Fibroblast of mammary gland (primary cell): ENCODE data around the gene USP48.

Experiments
- DNase-seq: peaks from one replicate; pipeline ENCODE4 v3.0.0-alpha.2; 2010; ENCODE audit warnings: low read depth
- H3K4me3 ChIP-seq: 2 replicates; pipeline ENCODE4 v1.5.1; 2011; ENCODE audit warnings: low read depth, mild to moderate bottlenecking, low read length, moderate library complexity; ENCODE audit not compliant: control insufficient read depth
- CTCF ChIP-seq: conservative IDR thresholded peaks from 2 replicates; pipeline ENCODE4 v1.5.1; 2011; ENCODE audit warnings: low read depth, low read length, inconsistent platforms; ENCODE audit not compliant: control insufficient read depth, insufficient read depth

Gene USP48

DNA sequence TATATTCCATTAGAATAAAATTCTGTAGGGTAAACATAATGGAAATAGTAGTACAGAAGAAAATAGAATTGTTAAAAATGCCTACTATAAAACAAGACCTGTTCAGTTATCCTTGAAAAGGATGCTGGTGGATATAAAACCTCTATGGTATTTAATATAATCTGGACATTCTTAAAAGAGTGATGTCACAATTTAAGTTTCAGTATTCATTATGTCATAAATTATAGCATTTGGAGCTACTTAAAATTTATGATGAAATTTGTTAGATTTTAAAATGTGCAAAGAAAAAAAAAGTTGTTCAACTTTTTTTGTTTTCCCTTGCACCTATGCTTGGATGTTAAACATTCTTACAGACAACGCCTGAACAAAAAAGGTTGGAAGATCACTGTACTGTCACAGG is 50.3 kb downstream of the USP48 start:
- H3K4me3 ChIP-seq, result no peak overlapping the region
- no peak for DNase-seq
- TF ChIP-seq CTCF, result no peak

- no peak for DNase-seq
- H3K4me3 ChIP-seq, result no peak overlapping the region
- TF ChIP-seq CTCF, result no peak
These were observed 57.1 kb downstream of the USP48 start for GRCh38 chr1:21725748-21726392.

DNA sequence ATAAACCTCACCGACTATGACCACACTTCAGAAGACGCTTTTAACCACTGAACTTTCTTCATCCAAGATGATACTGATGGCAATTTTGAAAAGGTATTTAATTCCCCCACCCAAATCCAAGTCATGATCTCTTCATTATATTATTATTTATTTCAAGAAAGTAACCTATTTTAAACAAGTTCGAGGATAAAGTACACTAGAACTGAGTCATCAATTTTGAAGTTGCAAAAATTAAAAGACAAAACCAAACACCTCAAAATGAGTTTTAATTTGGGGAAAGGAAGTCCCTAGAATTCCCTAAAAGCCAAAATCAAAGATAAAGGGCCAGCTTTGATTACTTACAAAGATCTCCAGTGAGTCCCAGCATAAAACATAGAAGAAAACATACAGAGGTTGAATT is 58.4 kb downstream of the USP48 start:
- DNase-seq, result no peak
- TF ChIP-seq CTCF, result no peak
- no peak overlapping the region for H3K4me3 ChIP-seq

DNA sequence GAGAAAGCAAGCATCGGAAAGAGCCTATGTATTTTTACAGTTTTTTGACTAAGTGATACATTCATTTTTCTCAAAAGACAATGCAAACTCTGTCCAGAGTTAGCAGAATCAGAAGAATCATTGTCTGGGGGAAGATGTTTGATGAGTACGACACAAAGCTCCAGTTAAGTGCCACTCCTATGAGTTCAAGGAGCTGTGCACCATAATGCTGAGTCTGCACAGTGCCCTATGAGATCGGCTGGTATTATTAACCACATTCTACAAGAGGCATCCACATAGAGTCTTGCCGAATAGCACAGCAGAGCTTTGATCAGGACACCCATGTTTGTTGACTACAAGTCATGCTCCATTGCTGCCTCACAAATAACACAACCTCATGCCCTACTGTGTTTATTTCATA is 58.9 kb downstream of the USP48 start:
- H3K4me3 ChIP-seq, result no peak overlapping the region
- no peak for TF ChIP-seq CTCF
- no peak for DNase-seq

DNA sequence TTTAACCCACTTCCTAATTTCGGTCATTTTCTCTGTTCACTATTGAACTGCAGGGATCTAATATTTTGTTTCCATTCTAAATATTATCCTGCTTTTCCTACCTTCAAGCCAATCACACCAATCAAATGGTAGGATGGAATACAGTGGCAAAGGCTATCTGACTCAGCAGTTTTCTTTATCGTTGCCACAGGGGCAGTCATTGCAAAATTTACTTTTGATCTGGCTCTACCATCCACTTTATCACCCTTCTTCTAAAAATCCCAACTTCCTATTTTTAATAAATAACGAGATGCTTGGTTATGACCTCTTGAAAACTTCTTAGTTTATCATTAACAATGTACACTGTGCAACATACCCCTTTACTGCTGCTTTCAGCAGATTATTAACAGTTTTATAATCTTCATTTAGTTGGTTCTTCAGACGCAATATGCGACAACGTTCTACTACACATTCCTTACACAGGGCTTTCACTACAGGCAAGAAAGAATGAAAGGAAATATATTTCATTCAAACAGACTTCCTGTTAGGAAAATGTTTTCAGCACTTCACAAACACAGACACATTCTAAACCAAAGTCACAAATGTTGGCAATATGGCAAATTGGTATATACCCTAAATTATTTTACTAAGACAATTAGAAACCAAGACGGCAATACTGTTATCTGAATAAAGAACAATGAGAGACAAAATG is 61.5 kb downstream of the USP48 start:
- no peak for TF ChIP-seq CTCF
- no peak overlapping the region for H3K4me3 ChIP-seq
- DNase-seq, result no peak

DNA sequence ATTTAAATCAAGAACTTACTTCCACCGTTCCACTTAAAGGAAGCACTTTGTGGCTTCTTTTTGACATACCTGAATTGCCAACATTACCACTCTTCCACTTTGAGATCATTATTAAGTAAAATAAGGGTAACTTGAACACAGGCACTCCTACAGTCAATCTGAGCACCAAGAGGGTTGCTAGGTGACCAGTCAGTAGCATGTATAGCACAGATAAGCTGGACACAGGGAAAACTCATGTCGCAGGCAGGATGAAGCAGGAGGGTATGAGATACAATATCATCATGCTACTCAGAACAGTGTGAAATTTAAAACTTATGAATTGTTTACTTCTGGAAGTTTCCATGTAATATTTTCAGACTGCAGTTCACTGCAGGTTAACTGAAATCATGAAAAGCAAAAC is 66.8 kb downstream of the USP48 start:
- no peak for TF ChIP-seq CTCF
- H3K4me3 ChIP-seq, result no peak overlapping the region
- no peak for DNase-seq

GRCh38 chr1:21707891-21708290 is 75.1 kb downstream of the USP48 start:
- TF ChIP-seq CTCF, result no peak
- H3K4me3 ChIP-seq, result no peak overlapping the region
- DNase-seq, result no peak
